H1 (cell line): ENCODE measurements around the gene SERPINB13. TPM values are rescaled to one million over a fixed set of nuclear protein-coding genes. Genes with fewer than 3 reads are reported as not detected.

Experiments used
- CTCF ChIA-PET: fragments of 300-600 bp; sonication (Branson Sonifier 250); formaldehyde crosslinking; loops from one replicate; lab custom pipeline; 2021; ENCODE audit not compliant: partially characterized antibody; lab: Charles Lee
- POLR2A ChIA-PET: fragments of 300-600 bp; sonication (Branson Sonifier 250); formaldehyde crosslinking; loops from one replicate; lab custom pipeline; 2021; ENCODE audit warnings: inconsistent platforms; ENCODE audit not compliant: partially characterized antibody; lab: Charles Lee
- DNase-seq, 2 experiments: peaks; one replicate each; pipeline versions ENCODE4 v3.0.0 to v3.0.0-alpha.2; 2010 to 2022; ENCODE audit warnings: low spot score in 2 of 2, low read depth in 1 of 2, mixed read lengths in 1 of 2
- FAIRE-seq: peaks from 2 replicates; lab custom pipeline; 2011; peaks lifted over from hg19 to GRCh38; lab: Jason Lieb, UNC
- H2AFZ ChIP-seq: 2 replicates; pipeline ENCODE4 v1.8.1; 2012; ENCODE audit warnings: low read length, inconsistent platforms
- H2AK5ac ChIP-seq: 2 replicates; pipeline ENCODE4 v1.6.1; 2013; ENCODE audit warnings: low read depth, low read length
- H2BK120ac ChIP-seq: replicated peaks from 2 replicates; pipeline ENCODE3; 2013; ENCODE audit warnings: low read depth, low read length, inconsistent platforms
- H2BK12ac ChIP-seq: 2 replicates; pipeline ENCODE4 v1.6.1; 2013; ENCODE audit warnings: low read depth, low read length
- H2BK15ac ChIP-seq: 2 replicates; pipeline ENCODE4 v1.6.1; 2013; ENCODE audit warnings: low read length
- H2BK20ac ChIP-seq: 2 replicates; pipeline ENCODE4 v1.6.1; 2013; ENCODE audit warnings: low read length
- H2BK5ac ChIP-seq: 2 replicates; pipeline ENCODE4 v1.6.1; 2013; ENCODE audit warnings: low read depth, low read length
- H3K14ac ChIP-seq: 2 replicates; pipeline ENCODE4 v1.6.1; 2013; ENCODE audit warnings: inconsistent platforms; ENCODE audit not compliant: insufficient read length
- H3K18ac ChIP-seq: 2 replicates; pipeline ENCODE4 v1.6.1; 2013; ENCODE audit warnings: low read length; ENCODE audit errors: extremely low read depth
- H3K23ac ChIP-seq: 2 replicates; pipeline ENCODE4 v1.6.1; 2013; ENCODE audit warnings: inconsistent platforms; ENCODE audit not compliant: insufficient read length
- H3K23me2 ChIP-seq: 2 replicates; pipeline ENCODE4 v1.6.1; 2013; ENCODE audit warnings: low read depth, low read length
- H3K27ac ChIP-seq: 2 replicates; pipeline ENCODE4 v1.6.1; 2011; ENCODE audit warnings: low read depth, low read length, inconsistent platforms
- H3K27me3 ChIP-seq, 4 experiments: replicated peaks in 1 of 4; 1 replicate in 1 of 4; 2 replicates in 3 of 4; pipeline versions ENCODE4 v1.6.1 to v1.8.1; 2011 to 2013; ENCODE audit warnings: low read length in 3 of 4, mild to moderate bottlenecking in 3 of 4, inconsistent platforms in 2 of 4, mixed read lengths in 2 of 4, moderate library complexity in 1 of 4; ENCODE audit not compliant: control insufficient read depth in 3 of 4, insufficient read depth in 3 of 4; ENCODE audit errors: extremely low read depth in 1 of 4
- H3K36me3 ChIP-seq, 4 experiments: 2 replicates each; pipeline versions ENCODE4 v1.6.1 to v1.8.1; 2011 to 2013; ENCODE audit warnings: mild to moderate bottlenecking in 4 of 4, low read length in 3 of 4, moderate library complexity in 2 of 4, control low read depth in 1 of 4, inconsistent platforms in 1 of 4; ENCODE audit not compliant: insufficient read depth in 4 of 4, control insufficient read depth in 2 of 4
- H3K4ac ChIP-seq: replicated peaks from 2 replicates; pipeline ENCODE3; 2013; ENCODE audit warnings: low read length, low read depth, mixed read lengths, inconsistent platforms; ENCODE audit not compliant: insufficient read length
- H3K4me1 ChIP-seq, 4 experiments: replicated peaks in 1 of 4; 1 replicate in 1 of 4; 2 replicates in 3 of 4; pipeline versions ENCODE4 v1.6.1 to v1.8.1; 2011 to 2013; ENCODE audit warnings: low read length in 3 of 4, inconsistent platforms in 2 of 4, mixed read lengths in 1 of 4; ENCODE audit not compliant: insufficient read depth in 4 of 4, control insufficient read depth in 3 of 4
- H3K4me2 ChIP-seq, 2 experiments: 2 replicates each; pipeline versions ENCODE4 v1.6.1 to v1.8.1; 2011 to 2013; ENCODE audit warnings: low read depth in 2 of 2, low read length in 2 of 2, control low read depth in 1 of 2, inconsistent platforms in 1 of 2, mild to moderate bottlenecking in 1 of 2; ENCODE audit not compliant: insufficient read depth in 1 of 2
- H3K4me3 ChIP-seq, 4 experiments: fragments of 200-600, 300-600 bp in 1 of 4; sonication (generic), shearing (Covaris generic), sonication (Bioruptor Twin) in 1 of 4; 2 replicates each; pipeline versions ENCODE4 v1.5.1 to v1.8.1; 2011 to 2016; ENCODE audit warnings: low read length in 4 of 4, low read depth in 3 of 4, control low read depth in 2 of 4, inconsistent platforms in 2 of 4, mild to moderate bottlenecking in 2 of 4, mixed read lengths in 1 of 4, moderate library complexity in 1 of 4; ENCODE audit not compliant: insufficient read depth in 2 of 4; ENCODE audit errors: extremely low read depth in 1 of 4
- H3K56ac ChIP-seq: replicated peaks from 2 replicates; pipeline ENCODE3; 2013; ENCODE audit warnings: low read depth, mild to moderate bottlenecking, mixed read lengths, low read length, inconsistent platforms; ENCODE audit not compliant: insufficient read length
- H3K79me1 ChIP-seq: 2 replicates; pipeline ENCODE4 v1.6.1; 2013; ENCODE audit warnings: low read depth, low read length, control low read depth
- H3K79me2 ChIP-seq, 2 experiments: 2 replicates each; pipeline versions ENCODE4 v1.6.1 to v1.8.1; 2012 to 2013; ENCODE audit warnings: low read length in 2 of 2, mild to moderate bottlenecking in 2 of 2, inconsistent platforms in 1 of 2; ENCODE audit not compliant: insufficient read depth in 2 of 2, control insufficient read depth in 1 of 2
- H3K9ac ChIP-seq, 4 experiments: replicated peaks in 1 of 4; 1 replicate in 1 of 4; 2 replicates in 3 of 4; pipeline versions ENCODE4 v1.6.1 to v1.8.1; 2011 to 2013; ENCODE audit warnings: low read depth in 3 of 4, low read length in 3 of 4, control low read depth in 2 of 4, mild to moderate bottlenecking in 2 of 4, moderate library complexity in 2 of 4, inconsistent platforms in 1 of 4; ENCODE audit errors: extremely low read depth in 1 of 4
- H3K9me3 ChIP-seq, 2 experiments: 2 replicates each; pipeline versions ENCODE4 v1.6.1 to v1.8.1; 2012 to 2013; ENCODE audit warnings: mild to moderate bottlenecking in 2 of 2, moderate library complexity in 2 of 2, control low read depth in 1 of 2, inconsistent platforms in 1 of 2, low read depth in 1 of 2, low read length in 1 of 2, mixed read lengths in 1 of 2; ENCODE audit not compliant: insufficient read depth in 2 of 2
- H4K20me1 ChIP-seq, 2 experiments: replicated peaks in 1 of 2; 2 replicates each; pipeline versions ENCODE3 to v1.8.1; 2011 to 2013; ENCODE audit warnings: inconsistent platforms in 2 of 2, low read length in 2 of 2, mild to moderate bottlenecking in 1 of 2; ENCODE audit not compliant: insufficient read depth in 2 of 2, control insufficient read depth in 1 of 2
- H4K5ac ChIP-seq: 2 replicates; pipeline ENCODE4 v1.6.1; 2013; ENCODE audit warnings: low read length, low read depth, mixed read lengths, inconsistent platforms; ENCODE audit not compliant: insufficient read length
- H4K8ac ChIP-seq: 2 replicates; pipeline ENCODE4 v1.8.0; 2013; ENCODE audit warnings: mild to moderate bottlenecking, moderate library complexity, low read length, inconsistent platforms; ENCODE audit not compliant: insufficient read depth; ENCODE audit errors: extremely low read depth
- H4K91ac ChIP-seq: replicated peaks from 2 replicates; pipeline ENCODE3; 2013; ENCODE audit warnings: low read length, mixed read lengths, inconsistent platforms; ENCODE audit not compliant: insufficient read length
- BRCA1 ChIP-seq: IDR thresholded peaks from 2 replicates; pipeline ENCODE4 v1.6.1; 2012; ENCODE audit warnings: low read depth, low read length, improper control_type of control experiment
- EGR1 ChIP-seq: IDR thresholded peaks from 2 replicates; pipeline ENCODE4 v1.6.1; 2011; ENCODE audit warnings: low read depth, low read length, borderline replicate concordance
- EP300 ChIP-seq, 2 experiments: IDR thresholded peaks; 1 replicate in 1 of 2; 2 replicates in 1 of 2; pipeline ENCODE4 v1.6.1; 2011 to 2012; ENCODE audit warnings: low read depth in 2 of 2, low read length in 2 of 2, mild to moderate bottlenecking in 2 of 2, borderline replicate concordance in 1 of 2, inconsistent platforms in 1 of 2, moderate library complexity in 1 of 2
- GTF2F1 ChIP-seq: IDR thresholded peaks from 2 replicates; pipeline ENCODE4 v1.6.1; 2012; ENCODE audit warnings: low read depth, low read length, improper control_type of control experiment, borderline replicate concordance
- HDAC2 ChIP-seq, 2 experiments: fragments of 300-600 bp in 1 of 2; sonication (generic) in 1 of 2; IDR thresholded peaks; 2 replicates each; pipeline ENCODE4 v1.6.1; 2011 to 2012; ENCODE audit warnings: low read depth in 2 of 2, low read length in 2 of 2, mild to moderate bottlenecking in 2 of 2, moderate library complexity in 2 of 2, borderline replicate concordance in 1 of 2, inconsistent platforms in 1 of 2
- JUND ChIP-seq: IDR thresholded peaks from 2 replicates; pipeline ENCODE4 v1.6.1; 2011; ENCODE audit warnings: mild to moderate bottlenecking, improper control_type of control experiment, low read length
- MAFK ChIP-seq: IDR thresholded peaks from 2 replicates; pipeline ENCODE4 v1.6.1; 2012; ENCODE audit warnings: low read depth, mild to moderate bottlenecking, improper control_type of control experiment, low read length
- POLR2AphosphoS5 ChIP-seq: IDR thresholded peaks from 2 replicates; pipeline ENCODE4 v1.6.1; 2011; ENCODE audit warnings: low read depth, low read length
- RBBP5 ChIP-seq: IDR thresholded peaks from 2 replicates; pipeline ENCODE4 v1.7.1; 2012; ENCODE audit warnings: low read depth, mild to moderate bottlenecking, inconsistent platforms, low read length, moderate library complexity, borderline replicate concordance
- SIRT6 ChIP-seq: IDR thresholded peaks from one replicate; pipeline ENCODE4 v1.7.1; 2012; ENCODE audit warnings: low read length, inconsistent platforms
- SP4 ChIP-seq: IDR thresholded peaks from 2 replicates; pipeline ENCODE4 v1.6.1; 2012; ENCODE audit warnings: low read length, inconsistent platforms
- TEAD4 ChIP-seq: IDR thresholded peaks from 2 replicates; pipeline ENCODE4 v1.6.1; 2012; ENCODE audit warnings: low read depth, low read length, inconsistent platforms, mixed read lengths
- YY1 ChIP-seq: IDR thresholded peaks from 2 replicates; pipeline ENCODE4 v1.6.1; 2011; ENCODE audit warnings: low read depth, mild to moderate bottlenecking, low read length
- WGBS, 2 experiments: shearing (Covaris generic) in 1 of 2; methylation state at CpG; one replicate each; pipeline versions ENCODE4 v1.1.6 to v1.1.7; 2013 to 2015; ENCODE audit warnings: low lambda C conversion rate in 2 of 2, mixed read lengths in 2 of 2, inconsistent platforms in 1 of 2, low coverage in 1 of 2, missing lambda C conversion rate in 1 of 2; ENCODE audit not compliant: insufficient replicate concordance in 2 of 2, insufficient coverage in 1 of 2, insufficient read length in 1 of 2; ENCODE audit errors: extremely low coverage in 1 of 2, missing lambda C conversion rate in 1 of 2; 5-methylcytosine and 5-hydroxymethylcytosine counted together
- polyA plus RNA-seq, 7 experiments: library from polyadenylated mRNA; depleted of rRNA in 3 of 7; stranded (reverse) in 5 of 7; unstranded in 2 of 7; fragments of >200 nt in 5 of 7; fragments of 200-250 nt in 2 of 7; gene quantifications; 1 replicate in 5 of 7; 2 replicates in 1 of 7; 4 replicates in 1 of 7; pipeline versions ENCODE4 v1.2.1 to v1.2.3, GENCODE V29; 2011 to 2013; ENCODE audit warnings: missing spikeins in 2 of 7, mixed read lengths in 2 of 7
- total RNA-seq: library from RNA; stranded (reverse); fragmentation: NEBNext Ultra II Directional; extraction: Animal tissue kit (Norgen Biotek cat#: 25700); gene quantifications from 2 replicates; pipeline ENCODE4 v1.2.1, GENCODE V29; 2021
- TF ChIP-seq, protein P1 (sequence below): IDR thresholded peaks from 2 replicates; pipeline ENCODE4 v1.6.1; 2011; ENCODE audit warnings: low read depth, mild to moderate bottlenecking, low read length; ENCODE audit not compliant: insufficient read depth

The SERPINB13 gene
- total and polyA plus RNA-seq, 2 of the 8 experiments (the other 6 are each of a cell fraction or from before 2014, with no cell fraction given) = not detected

DNA sequence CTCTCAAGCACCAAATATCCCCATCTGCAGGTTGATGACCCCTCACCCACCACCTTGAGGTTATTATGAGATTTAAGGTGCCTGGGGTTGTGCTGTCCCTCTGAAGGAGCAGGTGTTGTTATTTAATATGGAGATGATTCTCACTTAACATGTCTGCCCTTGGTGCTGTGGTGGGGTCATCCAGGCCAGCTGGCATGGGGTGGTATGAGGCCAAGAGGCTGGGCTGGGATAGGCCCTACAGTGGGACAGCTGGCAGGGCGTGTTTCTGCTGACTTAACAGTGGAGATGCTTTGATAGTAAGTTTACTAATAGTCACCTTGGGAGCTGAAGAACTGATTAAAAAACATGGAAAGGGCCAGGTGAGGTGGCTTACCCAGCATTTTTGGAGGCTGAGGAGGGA lies 22.6 kb upstream of the SERPINB13 start:
- Histone ChIP-seq H3K9me3 (no peaks in the 10 kb centered on the region), H3K23ac (no peak overlapping the region), H3K79me1 (no peaks in the 10 kb centered on the region), H3K23me2 (no peaks in the 10 kb centered on the region), H3K4me2 (no peak overlapping the region), H2AFZ (no peak overlapping the region), H3K4me1 (no peaks in the 10 kb centered on the region; a peak in 1 of 7 replicates), H2AK5ac (no peak overlapping the region), H2BK5ac (no peak overlapping the region), H3K4me3 (no peak overlapping the region), H2BK12ac (no peak overlapping the region), H3K18ac (no peak overlapping the region), H3K27me3 (no peaks in the 10 kb centered on the region), H3K27ac (no peak overlapping the region), H3K79me2 (no peaks in the 10 kb centered on the region), H3K9ac (no peak overlapping the region), H3K36me3 (no peaks in the 10 kb centered on the region), H4K8ac (no peak overlapping the region), H2BK120ac (no peak overlapping the region), H3K56ac (no peak overlapping the region), H4K5ac (no peak overlapping the region), H4K91ac (no peak overlapping the region), H2BK20ac (no peak overlapping the region), H3K4ac (no peak overlapping the region), H3K14ac (no peak overlapping the region), H4K20me1 (no peaks in the 10 kb centered on the region), H2BK15ac (no peak overlapping the region)
- DNase-seq (no peak), FAIRE-seq (no peak)
- TF ChIP-seq HDAC2 (IDR thresholded peaks at IDR 0.05; ENCODE audit: borderline replicate concordance in 1 of 2, low read depth in 2 of 2, low read length in 2 of 2) (no peak), BRCA1 (no peak), YY1 (no peak), JUND (no peak), MAFK (no peak), RBBP5 (no peak), GTF2F1 (no peak), EP300 (IDR thresholded peaks at IDR 0.05; ENCODE audit: borderline replicate concordance in 1 of 2, low read depth in 2 of 2, low read length in 2 of 2) (no peak), TEAD4 (no peak), SP4 (no peak), SIRT6 (no peak), POLR2AphosphoS5 (no peak), EGR1 (no peak)
- TF ChIP-seq, protein P1, sequence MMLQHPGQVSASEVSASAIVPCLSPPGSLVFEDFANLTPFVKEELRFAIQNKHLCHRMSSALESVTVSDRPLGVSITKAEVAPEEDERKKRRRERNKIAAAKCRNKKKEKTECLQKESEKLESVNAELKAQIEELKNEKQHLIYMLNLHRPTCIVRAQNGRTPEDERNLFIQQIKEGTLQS = no peak
- CTCF ChIA-PET = interaction anchor here (0.8 to 9.2 kb wide), 5 partner anchors 15 to 280 kb away, joined by 3 to 107 read pairs (median 3); no protein-coding TSS in a partner anchor
- POLR2A ChIA-PET = no interaction called here
- 81% methylated on average over 1 of the region's 1 CpG; no CpG with 5 or more reads in 1 of the 2 experiments for WGBS, 2 experiments
